HG03442 (cell line): Measurements from ENCODE around the gene BMAL1.
"Not testable (repeated sequence)": the region's sequence is repeated elsewhere in the genome, so short reads cannot be mapped to it uniquely, and the experiment has no call there.

ENCODE experiments used
- ATAC-seq: cut with Tn5 transposase; IDR thresholded peaks from one replicate; pipeline ENCODE4 v1.9.1; 2021; ENCODE audit warnings: mild to moderate bottlenecking, moderate library complexity; ENCODE audit not compliant: unreplicated experiment

Gene BMAL1

GRCh38 chr11:13368041-13368446 is 90.5 kb downstream of the BMAL1 start:
- no peak for ATAC-seq

- ATAC-seq = no peak
Observed at GRCh38 chr11:13373216-13373615, 95.6 kb downstream of the BMAL1 start.

GRCh38 chr11:13375798-13376197 is 98.2 kb downstream of the BMAL1 start:
- no peak for ATAC-seq

DNA sequence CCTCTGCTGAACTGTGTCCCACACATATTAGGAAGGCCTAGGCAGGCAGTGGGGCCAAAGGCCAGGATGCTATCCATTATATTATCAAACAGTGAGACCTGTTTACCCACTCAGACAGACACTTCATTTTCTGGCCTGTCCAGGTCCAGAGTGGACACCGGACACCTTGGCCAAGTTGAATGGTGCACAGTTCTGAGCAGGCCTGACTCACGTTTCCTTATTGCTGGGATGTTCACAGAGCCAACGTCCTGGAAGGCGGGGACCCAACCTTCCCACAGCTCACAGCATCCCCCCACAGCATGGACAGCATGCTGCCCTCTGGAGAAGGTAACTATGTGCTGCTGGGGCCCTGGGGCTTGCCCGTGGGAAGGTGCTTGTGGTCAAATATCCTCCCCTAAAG is 98.8 kb downstream of the BMAL1 start:
- no peak for ATAC-seq

- ATAC-seq = no peak
Observed at GRCh38 chr11:13376838-13377237, 99.2 kb downstream of the BMAL1 start.

- ATAC-seq = no peak
Observed at GRCh38 chr11:13378316-13378715, 100.7 kb downstream of the BMAL1 start.

- ATAC-seq = no peak
Observed at GRCh38 chr11:13380731-13381130, 103.1 kb downstream of the BMAL1 start.

DNA sequence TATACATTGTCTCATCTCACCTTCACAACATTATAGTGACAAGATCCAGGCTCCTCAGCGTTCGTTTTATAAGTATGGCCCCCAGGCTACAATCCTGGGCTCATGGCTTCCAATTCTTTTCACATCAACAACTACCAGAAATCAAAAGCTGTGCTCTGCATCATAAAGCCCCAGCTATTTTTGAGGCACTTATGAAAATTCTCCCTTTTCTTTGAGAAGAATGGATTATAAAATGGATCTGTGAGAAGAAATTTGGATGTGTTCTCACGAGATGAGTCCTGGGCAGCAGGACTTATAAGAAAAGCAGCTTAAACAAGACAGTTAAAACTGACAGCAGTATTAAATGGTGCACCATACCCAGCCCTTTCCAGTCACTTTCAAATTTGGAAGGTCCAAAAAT is 105.2 kb downstream of the BMAL1 start:
- ATAC-seq = no peak

DNA sequence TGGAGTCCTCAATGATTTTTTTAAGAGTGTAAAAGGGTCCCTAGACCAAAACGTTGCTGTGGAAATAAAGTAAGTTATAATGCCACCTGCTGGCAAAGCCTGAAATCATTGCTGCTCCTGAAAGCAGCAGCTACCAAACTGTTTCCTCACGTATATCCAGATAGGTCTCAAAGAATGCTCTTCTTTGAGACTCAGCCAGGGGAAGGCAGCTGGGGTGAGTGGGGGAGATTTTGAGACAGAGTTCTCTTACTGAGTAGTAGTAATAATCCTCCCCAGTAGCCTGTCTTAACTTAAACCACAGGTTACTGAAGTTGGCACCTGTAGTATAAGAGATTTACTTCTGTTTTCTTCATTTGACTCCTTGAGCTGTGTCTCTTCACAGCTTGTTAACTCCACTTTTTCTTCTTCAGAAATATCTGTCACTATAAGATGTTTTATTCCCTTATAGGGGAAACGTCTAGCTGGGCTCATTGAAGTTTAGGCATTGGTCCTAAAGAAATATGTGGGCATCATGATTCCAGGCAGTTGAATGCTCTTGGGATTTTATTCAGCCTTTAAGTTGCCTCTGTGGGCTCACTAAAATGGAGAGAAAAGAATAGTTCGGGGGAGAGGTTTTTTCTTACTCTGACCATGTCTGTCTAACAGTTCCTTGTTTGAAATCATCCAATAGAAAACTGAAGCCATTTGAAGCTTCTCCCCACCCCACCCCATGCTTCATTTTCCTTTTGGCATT is 107.5 kb downstream of the BMAL1 start:
- ATAC-seq = no peak

- no peak for ATAC-seq
Observed at GRCh38 chr11:13386567-13386966, 109.0 kb downstream of the BMAL1 start.

GRCh38 chr11:13388741-13389140 is 111.2 kb downstream of the BMAL1 start:
- no peak for ATAC-seq

GRCh38 chr11:13391217-13391616 is 113.6 kb downstream of the BMAL1 start:
- ATAC-seq = no peak

- not testable (repeated sequence) for ATAC-seq
Observed at GRCh38 chr11:13398335-13398734, 120.7 kb downstream of the BMAL1 start.

- no peak for ATAC-seq
Observed at GRCh38 chr11:13405220-13405619, 127.6 kb downstream of the BMAL1 start.

DNA sequence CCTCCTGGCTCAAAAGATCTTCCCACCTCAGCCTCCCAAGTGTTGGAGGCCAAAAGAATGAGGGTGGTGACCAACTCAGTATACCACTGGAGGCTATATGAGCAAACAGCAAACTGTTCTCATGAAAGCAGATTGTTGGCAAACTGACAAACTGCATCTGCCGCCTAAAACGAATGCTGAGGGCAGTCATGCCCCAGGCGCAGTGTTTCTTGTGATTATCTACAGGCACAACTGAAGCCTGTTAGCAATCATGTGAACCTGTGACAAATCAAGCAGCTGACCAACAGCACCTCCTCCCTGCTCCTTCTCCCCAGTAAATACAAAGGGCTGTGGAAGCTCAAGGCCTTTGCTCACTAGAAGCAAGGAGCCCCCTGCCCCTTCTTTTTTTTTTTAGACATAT is 137.6 kb downstream of the BMAL1 start:
- ATAC-seq = no peak

- no peak for ATAC-seq
Observed at GRCh38 chr11:13421561-13421960, 144.0 kb downstream of the BMAL1 start.

DNA sequence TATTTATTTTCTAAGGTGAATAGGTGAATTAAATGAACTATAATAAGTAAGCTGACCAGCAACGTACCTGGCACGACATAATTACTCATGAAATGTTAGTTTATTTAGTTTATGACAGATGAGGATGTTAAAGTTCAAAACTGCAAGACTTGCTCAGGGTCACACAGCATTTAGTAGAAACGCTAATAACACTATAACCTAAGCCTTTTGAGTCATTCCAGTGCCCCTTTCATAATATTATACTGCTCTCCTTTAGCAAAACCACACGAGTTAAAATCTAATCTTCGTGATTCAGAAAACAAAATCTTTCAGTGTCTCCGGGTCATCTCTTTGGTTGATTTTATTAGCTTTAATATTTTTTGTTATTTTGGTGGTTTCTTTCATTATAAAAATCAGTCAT is 145.8 kb downstream of the BMAL1 start:
- ATAC-seq = no peak

DNA sequence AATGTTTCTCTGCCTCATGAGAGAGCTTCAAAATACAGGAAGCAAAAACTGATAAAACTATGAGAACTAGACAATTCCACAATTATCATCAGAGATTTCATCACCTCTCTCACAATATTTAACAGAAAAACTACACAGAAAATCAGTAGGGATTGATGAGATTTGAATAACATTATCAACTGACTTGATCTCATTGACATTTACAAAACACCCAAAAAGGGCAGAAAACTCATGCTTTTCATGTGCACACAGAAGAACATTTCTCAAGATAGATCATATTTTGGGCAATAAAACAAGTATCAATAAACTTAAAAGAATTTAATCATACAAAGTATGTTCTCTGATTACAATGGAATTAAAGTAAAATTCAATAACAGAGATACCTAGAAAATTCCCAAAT is 149.8 kb downstream of the BMAL1 start:
- ATAC-seq = no peak

DNA sequence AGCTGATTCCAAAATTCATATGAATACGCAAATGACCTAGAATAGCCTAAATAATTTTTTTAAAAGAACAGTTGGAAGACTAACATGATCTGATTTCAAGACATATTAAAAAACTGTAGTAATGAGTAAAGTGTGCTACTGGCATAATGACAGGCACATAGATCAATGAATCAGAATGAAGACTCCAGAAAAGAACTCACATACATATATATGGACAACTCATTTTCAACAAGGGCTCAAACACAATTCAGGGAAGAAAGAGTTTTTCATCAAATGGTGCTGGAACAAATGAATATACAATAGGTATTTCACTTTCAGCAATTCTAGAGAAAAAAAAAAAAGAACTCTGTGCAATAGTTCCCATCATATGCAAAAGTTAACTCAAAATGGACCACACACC is 151.7 kb downstream of the BMAL1 start:
- no peak for ATAC-seq

DNA sequence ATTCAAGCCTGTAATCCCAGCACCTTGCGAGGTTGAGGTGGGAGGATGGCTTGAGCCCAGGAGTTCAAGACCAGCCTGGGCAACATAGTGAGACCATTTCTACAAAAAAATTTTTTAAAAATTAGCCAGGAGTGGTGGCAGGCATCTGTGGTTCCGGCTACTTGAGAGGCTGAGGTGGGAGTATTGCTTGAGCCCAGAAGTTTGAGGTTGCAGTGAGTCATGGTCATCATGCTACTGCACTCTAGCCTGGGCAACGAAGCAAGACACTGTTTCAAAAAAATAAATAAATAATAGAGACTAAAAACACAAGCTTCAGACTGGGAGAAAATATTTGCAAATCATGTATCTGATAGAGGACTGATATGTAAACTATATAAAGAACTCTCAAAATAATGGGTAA is 152.2 kb downstream of the BMAL1 start:
- ATAC-seq = no peak

DNA sequence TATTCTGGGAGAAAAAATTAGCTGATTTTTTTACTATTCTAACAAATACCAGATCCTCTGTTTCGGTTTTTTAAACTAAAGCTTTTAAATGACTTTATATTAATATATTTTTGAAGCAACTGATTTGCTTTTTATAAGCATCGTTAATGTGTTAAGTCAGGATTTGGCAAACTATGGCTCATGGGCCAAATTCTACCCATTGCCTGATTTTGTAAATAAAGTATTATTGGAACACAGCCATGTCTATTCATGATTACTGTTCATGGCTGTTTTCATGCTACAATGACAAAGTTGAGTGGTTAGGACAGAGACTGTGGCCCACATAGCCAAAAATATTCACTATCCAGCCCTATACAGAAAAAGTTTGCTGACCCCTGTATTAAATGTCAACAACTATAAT is 155.8 kb downstream of the BMAL1 start:
- no peak for ATAC-seq

GRCh38 chr11:13434247-13435205 is 156.9 kb downstream of the BMAL1 start:
- ATAC-seq = no peak
